H9 (cell line): ENCODE results near the gene ATRNL1. TPM values are rescaled to one million over a fixed set of nuclear protein-coding genes. Genes with fewer than 3 reads are reported as not detected.
"Not testable (repeated sequence)": the region's sequence is repeated elsewhere in the genome, so short reads cannot be mapped to it uniquely, and the experiment has no call there.

Experiments
- DNase-seq: peaks from one replicate; pipeline ENCODE4 v3.0.0-alpha.2; 2017
- H2AFZ ChIP-seq: one replicate; pipeline ENCODE4 v1.6.1; 2013; ENCODE audit warnings: mild to moderate bottlenecking, low read length, control low read depth, moderate library complexity
- H2AK5ac ChIP-seq: 2 replicates; pipeline ENCODE4 v1.6.1; 2013; ENCODE audit warnings: low read length, control low read depth, mixed read lengths; ENCODE audit not compliant: insufficient read length
- H2BK120ac ChIP-seq: one replicate; pipeline ENCODE4 v1.6.1; 2013; ENCODE audit warnings: low read depth, mild to moderate bottlenecking, low read length, control low read depth, inconsistent platforms; ENCODE audit not compliant: poor library complexity, severe bottlenecking
- H2BK12ac ChIP-seq: 2 replicates; pipeline ENCODE4 v1.6.1; 2013; ENCODE audit warnings: low read length, control low read depth, mixed read lengths, low read depth; ENCODE audit not compliant: insufficient read length
- H2BK15ac ChIP-seq: 2 replicates; pipeline ENCODE4 v1.6.1; 2013; ENCODE audit warnings: low read depth, low read length, control low read depth
- H2BK20ac ChIP-seq: one replicate; pipeline ENCODE4 v1.6.1; 2013; ENCODE audit warnings: low read depth, mild to moderate bottlenecking, low read length, control low read depth, inconsistent platforms; ENCODE audit not compliant: poor library complexity, severe bottlenecking
- H2BK5ac ChIP-seq: 2 replicates; pipeline ENCODE4 v1.6.1; 2013; ENCODE audit warnings: low read length, control low read depth, mixed read lengths; ENCODE audit not compliant: insufficient read length
- H3K14ac ChIP-seq: 2 replicates; pipeline ENCODE4 v1.6.1; 2013; ENCODE audit warnings: low read length, control low read depth; ENCODE audit not compliant: insufficient read depth
- H3K18ac ChIP-seq: 2 replicates; pipeline ENCODE4 v1.6.1; 2013; ENCODE audit warnings: low read depth, mild to moderate bottlenecking, mixed read lengths, low read length, control low read depth; ENCODE audit not compliant: insufficient read length
- H3K23ac ChIP-seq: 2 replicates; pipeline ENCODE4 v1.6.1; 2013; ENCODE audit warnings: low read length, control low read depth, mixed read lengths, low read depth; ENCODE audit not compliant: insufficient read length
- H3K23me2 ChIP-seq: 2 replicates; pipeline ENCODE4 v1.6.1; 2013; ENCODE audit warnings: low read depth, mild to moderate bottlenecking, mixed read lengths, low read length, control low read depth; ENCODE audit not compliant: insufficient read length, poor library complexity, severe bottlenecking
- H3K27ac ChIP-seq: 2 replicates; pipeline ENCODE4 v1.5.1; 2013; ENCODE audit warnings: low read length, control low read depth, mixed read lengths, low read depth; ENCODE audit not compliant: insufficient read length
- H3K27me3 ChIP-seq: 2 replicates; pipeline ENCODE4 v1.6.1; 2013; ENCODE audit warnings: low read length, control low read depth, inconsistent platforms; ENCODE audit not compliant: insufficient read depth
- H3K4ac ChIP-seq: 2 replicates; pipeline ENCODE4 v1.6.1; 2013; ENCODE audit warnings: low read depth, mild to moderate bottlenecking, control low read depth, inconsistent platforms, low read length, moderate library complexity
- H3K4me1 ChIP-seq: 2 replicates; pipeline ENCODE4 v1.6.1; 2013; ENCODE audit warnings: low read length, control low read depth, inconsistent platforms; ENCODE audit not compliant: insufficient read depth
- H3K4me2 ChIP-seq: 2 replicates; pipeline ENCODE4 v1.6.1; 2013; ENCODE audit warnings: low read length, control low read depth, mixed read lengths; ENCODE audit not compliant: insufficient read length, insufficient read depth
- H3K56ac ChIP-seq: 2 replicates; pipeline ENCODE4 v1.6.1; 2013; ENCODE audit warnings: low read depth, mild to moderate bottlenecking, mixed read lengths, low read length, control low read depth; ENCODE audit not compliant: insufficient read length
- H3K79me1 ChIP-seq: 2 replicates; pipeline ENCODE4 v1.6.1; 2013; ENCODE audit warnings: low read depth, mild to moderate bottlenecking, moderate library complexity, low read length, control low read depth, inconsistent platforms; ENCODE audit not compliant: insufficient read depth, poor library complexity, severe bottlenecking
- H3K79me2 ChIP-seq: 2 replicates; pipeline ENCODE4 v1.6.1; 2013; ENCODE audit warnings: low read length, control low read depth, inconsistent platforms; ENCODE audit not compliant: insufficient read depth
- H3K9ac ChIP-seq: 2 replicates; pipeline ENCODE4 v1.6.1; 2013; ENCODE audit warnings: low read length, control low read depth, mixed read lengths; ENCODE audit not compliant: insufficient read length; ENCODE audit errors: extremely low read depth
- H3K9me3 ChIP-seq: one replicate; pipeline ENCODE4 v1.6.1; 2013; ENCODE audit warnings: low read depth, low read length, inconsistent platforms; ENCODE audit not compliant: control insufficient read depth
- H3T11ph ChIP-seq: one replicate; pipeline ENCODE4 v1.6.1; 2013; ENCODE audit warnings: mild to moderate bottlenecking, low read length, control low read depth, inconsistent platforms
- H4K20me1 ChIP-seq: one replicate; pipeline ENCODE4 v1.6.1; 2013; ENCODE audit not compliant: control insufficient read depth, insufficient read length, insufficient read depth
- H4K5ac ChIP-seq: 2 replicates; pipeline ENCODE4 v1.6.1; 2013; ENCODE audit warnings: low read depth, mild to moderate bottlenecking, mixed read lengths, low read length, control low read depth; ENCODE audit not compliant: insufficient read length
- H4K8ac ChIP-seq: replicated peaks from 2 replicates; pipeline ENCODE4 v1.6.1; 2013; ENCODE audit warnings: low read length, control low read depth, mixed read lengths, low read depth; ENCODE audit not compliant: insufficient read length
- H4K91ac ChIP-seq: 2 replicates; pipeline ENCODE4 v1.6.1; 2013; ENCODE audit warnings: low read depth, mild to moderate bottlenecking, moderate library complexity, mixed read lengths, low read length, control low read depth; ENCODE audit not compliant: insufficient read length
- H3K27ac Mint-ChIP-seq, 3 experiments: 2 replicates in 2 of 3; 3 replicates in 1 of 3; pipeline ENCODE4 v1.8.0; 2020 to 2021; ENCODE audit warnings: mixed read lengths in 3 of 3, mild to moderate bottlenecking in 1 of 3, moderate library complexity in 1 of 3
- H3K27me3 Mint-ChIP-seq: 2 replicates; pipeline ENCODE4 v1.8.0; 2021; ENCODE audit warnings: low read depth, mild to moderate bottlenecking, moderate library complexity, mixed read lengths
- H3K36me3 Mint-ChIP-seq, 3 experiments: 2 replicates in 2 of 3; 3 replicates in 1 of 3; pipeline ENCODE4 v1.8.0; 2020 to 2021; ENCODE audit warnings: low read depth in 3 of 3, mixed read lengths in 3 of 3; ENCODE audit not compliant: insufficient read depth in 1 of 3
- H3K4me1 Mint-ChIP-seq, 2 experiments: 2 replicates each; pipeline ENCODE4 v1.8.0; 2020; ENCODE audit warnings: mixed read lengths in 2 of 2
- H3K4me3 Mint-ChIP-seq, 2 experiments: 2 replicates in 1 of 2; 3 replicates in 1 of 2; pipeline ENCODE4 v1.8.0; 2020 to 2021; ENCODE audit warnings: mild to moderate bottlenecking in 2 of 2, mixed read lengths in 2 of 2, moderate library complexity in 1 of 2
- H3K9me3 Mint-ChIP-seq, 2 experiments: 2 replicates in 1 of 2; 3 replicates in 1 of 2; pipeline ENCODE4 v1.8.0; 2020; ENCODE audit warnings: mild to moderate bottlenecking in 2 of 2, mixed read lengths in 2 of 2, moderate library complexity in 1 of 2
- CTCF ChIP-seq: fragments of 200-600 bp; sonication (generic); conservative IDR thresholded peaks from 3 replicates; pipeline ENCODE4 v1.8.0; 2021; ENCODE audit warnings: antibody characterized with exemption, mild to moderate bottlenecking
- WGBS: extraction: QIAGEN DNeasy Blood & Tissue Kit; methylation state at CpG from one replicate; pipeline ENCODE4 v1.1.7; 2013; ENCODE audit warnings: missing lambda C conversion rate, low lambda C conversion rate, mixed read lengths; ENCODE audit not compliant: insufficient read length; ENCODE audit errors: extremely low coverage; 5-methylcytosine and 5-hydroxymethylcytosine counted together
- total RNA-seq: library from RNA; stranded (reverse); gene quantifications from 2 replicates; pipeline ENCODE4 v1.2.1, GENCODE V29; 2021

The ATRNL1 gene
- total RNA-seq, 1 experiment from 2014 or later = 9.2 TPM

DNA sequence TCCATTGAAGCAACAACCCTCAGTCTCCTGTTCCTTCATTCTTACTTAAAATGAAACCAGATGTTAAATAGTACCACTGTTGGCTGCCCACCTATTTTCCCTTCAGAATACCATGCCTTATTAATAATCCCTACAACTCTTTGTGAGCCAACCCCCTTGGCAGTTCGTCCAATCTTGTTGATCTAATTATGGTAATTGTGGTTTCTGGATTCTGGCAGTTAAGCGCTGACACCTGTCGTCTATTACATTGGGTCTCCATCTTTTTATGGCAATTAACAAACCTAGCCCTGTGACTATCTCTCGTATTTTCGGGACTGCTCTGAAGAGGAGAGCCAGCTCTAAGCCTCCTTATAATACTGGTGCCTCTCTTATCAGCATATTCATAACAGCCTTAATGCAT lies 432.0 kb downstream of the ATRNL1 start:
- no peak overlapping the region for H2BK15ac ChIP-seq
- Mint-ChIP-seq H3K4me3 (no peak overlapping the region), H3K9me3 (peaks cover 1 to 10% of the 10 kb centered on the region in 2 experiments; a peak in 3 of 5 replicates), H3K36me3 (peaks cover 2 to 8% (median 2%) of the 10 kb centered on the region in 3 experiments; a peak in 2 of 7 replicates), H3K27ac (no peak overlapping the region), H3K27me3 (no peaks in the 10 kb centered on the region), H3K4me1 (peaks cover 0 to 2% of the 10 kb centered on the region in 2 experiments; a peak in 1 of 4 replicates)
- H3K4me2 ChIP-seq = no peak overlapping the region
- H3K79me1 ChIP-seq = no peaks in the 10 kb centered on the region
- H3K14ac ChIP-seq = no peak overlapping the region
- no peak overlapping the region for H2BK12ac ChIP-seq
- no peak overlapping the region for H2AFZ ChIP-seq
- H3K9ac ChIP-seq = no peak overlapping the region
- no peaks in the 10 kb centered on the region for H3K27me3 ChIP-seq
- no peak overlapping the region for H4K8ac ChIP-seq
- no CpG with 5 or more reads among the region's 5 CpGs for WGBS
- no peak overlapping the region for H2BK20ac ChIP-seq
- no peak overlapping the region for H3K4ac ChIP-seq
- no peak overlapping the region for H3K56ac ChIP-seq
- H3K18ac ChIP-seq = no peak overlapping the region
- no peak overlapping the region for H4K91ac ChIP-seq
- H3K4me1 ChIP-seq = no peaks in the 10 kb centered on the region
- no peak overlapping the region for H3K23ac ChIP-seq
- H3K79me2 ChIP-seq = no peaks in the 10 kb centered on the region
- no peak for TF ChIP-seq CTCF
- no peak overlapping the region for H4K5ac ChIP-seq
- no peaks in the 10 kb centered on the region for H4K20me1 ChIP-seq
- no peaks in the 10 kb centered on the region for H3K23me2 ChIP-seq
- no peak for DNase-seq
- no peak overlapping the region for H2AK5ac ChIP-seq
- no peak overlapping the region for H3K27ac ChIP-seq
- peaks cover 6% of the 10 kb centered on the region for H3K9me3 ChIP-seq
- no peak overlapping the region for H2BK5ac ChIP-seq
- H2BK120ac ChIP-seq = no peak overlapping the region
- no peak overlapping the region for H3T11ph ChIP-seq

DNA sequence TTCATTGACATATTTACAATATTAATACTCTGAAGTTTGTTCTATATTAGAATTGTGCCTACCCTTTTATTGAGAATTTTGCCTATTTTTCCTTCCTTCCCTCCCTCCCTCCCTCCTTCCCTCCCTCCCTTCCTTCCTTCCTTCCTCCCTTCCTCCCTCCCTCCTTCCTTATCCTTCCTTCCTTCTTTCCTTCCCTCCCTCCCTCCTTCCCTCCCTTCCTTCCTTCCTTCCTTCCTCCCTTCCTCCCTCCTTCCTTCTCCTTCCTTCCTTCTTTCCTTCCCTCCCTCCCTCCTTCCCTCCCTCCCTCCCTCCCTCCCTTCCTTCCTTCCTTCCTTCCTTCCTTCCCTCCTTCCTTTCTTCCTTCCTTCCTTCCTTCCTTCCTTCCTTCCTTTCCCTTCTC lies 434.5 kb downstream of the ATRNL1 start:
- H3K79me2 ChIP-seq, H3K27ac Mint-ChIP-seq: not testable (repeated sequence)

More for the DNA sequence above, 434.5 kb downstream of the ATRNL1 start:
- H3K4me1 Mint-ChIP-seq, H3K79me1 ChIP-seq, H3K9me3 ChIP-seq, H4K20me1 ChIP-seq, H4K5ac ChIP-seq, H3K14ac ChIP-seq, H2AFZ ChIP-seq, H3K4ac ChIP-seq, H3K9ac ChIP-seq, H2AK5ac ChIP-seq, DNase-seq, H3K36me3 Mint-ChIP-seq, H3K56ac ChIP-seq, H2BK12ac ChIP-seq, H2BK15ac ChIP-seq, H2BK120ac ChIP-seq, H3K4me3 Mint-ChIP-seq, H3K9me3 Mint-ChIP-seq, H2BK5ac ChIP-seq, H3K4me2 ChIP-seq, H3K18ac ChIP-seq, H3K23me2 ChIP-seq, H4K91ac ChIP-seq, H3K27me3 ChIP-seq, H3K4me1 ChIP-seq, H3T11ph ChIP-seq, H3K27me3 Mint-ChIP-seq, H2BK20ac ChIP-seq, H4K8ac ChIP-seq, H3K27ac ChIP-seq, H3K23ac ChIP-seq: not testable (repeated sequence)
